ENCODE results near the gene SLC26A1. TPM values are rescaled to one million over a fixed set of nuclear protein-coding genes. Genes with fewer than 3 reads are reported as not detected.
A peak's percentile ranks its signal among the peaks of the same experiment; 100 is the strongest.

The SLC26A1 gene
- total and polyA plus RNA-seq, 2 of the 13 experiments (the other 11 are each of a cell fraction or from before 2014, with no cell fraction given), result 5.4 to 22.9 TPM

DNA sequence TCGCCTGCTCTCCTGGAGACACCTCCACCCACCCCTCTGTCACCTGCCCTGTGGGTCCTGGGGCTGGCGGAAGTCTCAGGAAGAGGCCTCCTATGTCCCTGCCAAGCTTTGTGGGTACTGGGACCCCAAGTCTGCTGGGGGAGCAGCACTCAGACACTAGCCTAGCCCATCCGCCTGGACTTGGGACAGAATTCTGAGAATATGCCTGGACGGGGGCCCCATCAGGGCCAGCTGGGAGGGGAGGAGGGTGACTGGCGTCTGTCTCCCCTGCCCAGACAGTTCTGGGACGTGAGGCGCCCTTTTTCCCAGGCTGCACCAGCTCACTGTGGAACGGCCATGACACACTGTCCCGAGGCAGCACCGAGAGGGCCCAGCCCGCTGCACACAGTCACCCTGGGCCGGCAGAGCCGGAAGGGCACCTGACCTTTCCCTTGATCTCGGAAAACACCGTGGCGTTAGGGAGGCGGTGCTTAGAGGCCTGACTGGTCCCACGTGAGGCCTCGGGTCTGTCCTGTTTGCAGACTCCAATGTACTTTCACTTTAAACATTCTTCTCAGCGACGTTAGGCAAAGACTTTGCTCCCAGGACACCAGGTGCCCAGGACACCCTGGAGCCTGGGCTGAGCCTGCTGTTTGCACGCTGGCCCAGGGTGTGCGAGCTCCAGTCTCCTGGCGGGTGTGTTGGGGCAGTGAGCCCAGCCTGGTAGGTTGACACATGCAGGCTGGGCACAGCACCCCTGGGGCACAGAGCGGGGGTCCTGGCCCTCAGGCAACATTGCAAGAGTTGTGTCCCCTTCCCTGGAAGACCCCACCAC lies 700 bp downstream of the SLC26A1 start (continued):
- TF ChIP-seq HCFC1 (IDR thresholded peaks at IDR 0.05; ENCODE audit: low read depth, low read length) (no peak), ZNF605 (CRISPR knock-in tag; IDR thresholded peaks at IDR 0.05) (peak; percentile 87), ZNF136 (CRISPR knock-in tag; IDR thresholded peaks at IDR 0.05; ENCODE audit: low read depth) (peak; percentile 12; the same call in 1 of the 2 replicates), CERS6 (CRISPR knock-in tag; IDR thresholded peaks at IDR 0.05) (no peak; the same call in 1 of the 2 replicates), KAT2B (IDR thresholded peaks at IDR 0.05; ENCODE audit: borderline replicate concordance, low read depth, low read length) (no peak), HMG20A (CRISPR knock-in tag; IDR thresholded peaks at IDR 0.05; ENCODE audit: borderline replicate concordance) (peak; percentile 82; the same call in 1 of the 2 replicates), PAXIP1 (CRISPR knock-in tag; conservative IDR thresholded peaks at IDR 0.05) (peak; percentile 92), HDAC2 (CRISPR knock-in tag; IDR thresholded peaks at IDR 0.05) (peak; percentile 95), KMT2B (CRISPR knock-in tag; IDR thresholded peaks at IDR 0.05) (peak; percentile 61; the same call in 1 of the 2 replicates), ZNF354B (CRISPR knock-in tag; IDR thresholded peaks at IDR 0.05) (no peak), ZNF800 (CRISPR knock-in tag; IDR thresholded peaks at IDR 0.05) (no peak), ZNF281 (CRISPR knock-in tag; IDR thresholded peaks at IDR 0.05; ENCODE audit: borderline replicate concordance) (0 out of 2 replicates have a peak, but pooled peaks have one; percentile 53), ZNF260 (CRISPR knock-in tag; IDR thresholded peaks at IDR 0.05; ENCODE audit: borderline replicate concordance, low read depth) (no peak), KLF16 (CRISPR knock-in tag; IDR thresholded peaks at IDR 0.05) (peak in 1 of 2 experiments; percentile 80; a peak in 2 of 4 replicates)
- TF ChIP-seq, protein P1, sequence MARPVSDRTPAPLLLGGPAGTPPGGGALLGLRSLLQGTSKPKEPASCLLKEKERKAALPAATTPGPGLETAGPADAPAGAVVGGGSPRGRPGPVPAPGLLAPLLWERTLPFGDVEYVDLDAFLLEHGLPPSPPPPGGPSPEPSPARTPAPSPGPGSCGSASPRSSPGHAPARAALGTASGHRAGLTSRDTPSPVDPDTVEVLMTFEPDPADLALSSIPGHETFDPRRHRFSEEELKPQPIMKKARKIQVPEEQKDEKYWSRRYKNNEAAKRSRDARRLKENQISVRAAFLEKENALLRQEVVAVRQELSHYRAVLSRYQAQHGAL (CRISPR knock-in tag; IDR thresholded peaks at IDR 0.05; ENCODE audit: not compliant biosample characterization), result no peak
- TF ChIP-seq, protein P2, sequence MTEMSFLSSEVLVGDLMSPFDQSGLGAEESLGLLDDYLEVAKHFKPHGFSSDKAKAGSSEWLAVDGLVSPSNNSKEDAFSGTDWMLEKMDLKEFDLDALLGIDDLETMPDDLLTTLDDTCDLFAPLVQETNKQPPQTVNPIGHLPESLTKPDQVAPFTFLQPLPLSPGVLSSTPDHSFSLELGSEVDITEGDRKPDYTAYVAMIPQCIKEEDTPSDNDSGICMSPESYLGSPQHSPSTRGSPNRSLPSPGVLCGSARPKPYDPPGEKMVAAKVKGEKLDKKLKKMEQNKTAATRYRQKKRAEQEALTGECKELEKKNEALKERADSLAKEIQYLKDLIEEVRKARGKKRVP (CRISPR knock-in tag; IDR thresholded peaks at IDR 0.05), result no peak

Data from HepG2 (cell line).